Activated CD4-positive, alpha-beta T cell treated with anti-CD3 and anti-CD28 coated beads for 48 hours (primary cell): ENCODE measurements around the gene IDH1.

Experiments
- DNase-seq: peaks from one replicate; pipeline ENCODE4 v3.0.0-alpha.2; 2020

Gene IDH1

GRCh38 chr2:208208335-208209085, 46.4 kb downstream of the IDH1 start:
- DNase-seq = no peak

- DNase-seq = no peak
Observed at GRCh38 chr2:208207769-208208168, 47.1 kb downstream of the IDH1 start.

GRCh38 chr2:208204166-208204565, 50.7 kb downstream of the IDH1 start:
- DNase-seq = no peak

GRCh38 chr2:208195531-208195930, 59.3 kb downstream of the IDH1 start:
- DNase-seq = no peak

- no peak for DNase-seq
Observed at GRCh38 chr2:208192611-208193236, 62.1 kb downstream of the IDH1 start.

- no peak for DNase-seq
Observed at GRCh38 chr2:208189810-208190503, 64.9 kb downstream of the IDH1 start, which contains the start of gene C2orf80. TSS of gene C2orf80 (minus strand) at chr2:208190030. CDS start at chr2:208186986, 3,044 bp downstream.

GRCh38 chr2:208189069-208189809, 65.6 kb downstream of the IDH1 start:
- DNase-seq = no peak

GRCh38 chr2:208186893-208187292, 68.0 kb downstream of the IDH1 start:
- no peak for DNase-seq

- DNase-seq = no peak
Observed at GRCh38 chr2:208186465-208186864, 68.4 kb downstream of the IDH1 start.
